Karpas-422 (cell line): ENCODE results near the gene DHRS4L2. TPM values are rescaled to one million over a fixed set of nuclear protein-coding genes. Genes with fewer than 3 reads are reported as not detected.
A peak's percentile ranks its signal among the peaks of the same experiment; 100 is the strongest.
"Not testable (repeated sequence)": the region's sequence is repeated elsewhere in the genome, so short reads cannot be mapped to it uniquely, and the experiment has no call there.

Experiments
- DNase-seq: peaks from one replicate; pipeline ENCODE4 v3.0.0-alpha.2; 2015
- H2AFZ ChIP-seq: fragments of 200-600 bp; sonication (generic); 2 replicates; pipeline ENCODE4 v1.6.1; 2014; ENCODE audit warnings: antibody characterized with exemption, low read length, mixed read lengths
- H3K27ac ChIP-seq: fragments of 200-600 bp; sonication (generic); 2 replicates; pipeline ENCODE4 v1.5.1; 2014; ENCODE audit warnings: mild to moderate bottlenecking, low read length, moderate library complexity
- H3K27me3 ChIP-seq: fragments of 200-600 bp; sonication (generic); 2 replicates; pipeline ENCODE4 v1.6.1; 2014; ENCODE audit warnings: low read length, mixed read lengths
- H3K36me3 ChIP-seq: fragments of 200-600 bp; sonication (generic); 2 replicates; pipeline ENCODE4 v1.6.1; 2014; ENCODE audit warnings: low read length, mixed read lengths; ENCODE audit not compliant: insufficient read depth
- H3K4me1 ChIP-seq: fragments of 200-600 bp; sonication (generic); 2 replicates; pipeline ENCODE4 v1.6.1; 2014; ENCODE audit warnings: mild to moderate bottlenecking, low read length, mixed read lengths
- H3K4me2 ChIP-seq: fragments of 200-600 bp; sonication (generic); 2 replicates; pipeline ENCODE4 v1.6.1; 2014; ENCODE audit warnings: low read length, low read depth, mild to moderate bottlenecking; ENCODE audit not compliant: poor library complexity, severe bottlenecking
- H3K4me3 ChIP-seq: fragments of 200-600 bp; sonication (generic); 2 replicates; pipeline ENCODE4 v1.5.1; 2014; ENCODE audit warnings: mild to moderate bottlenecking, antibody characterized with exemption, low read length, mixed read lengths
- H3K79me2 ChIP-seq: fragments of 200-600 bp; sonication (generic); 2 replicates; pipeline ENCODE4 v1.6.1; 2014; ENCODE audit warnings: mild to moderate bottlenecking, low read length, mixed read lengths
- H3K9ac ChIP-seq: fragments of 200-600 bp; sonication (generic); 2 replicates; pipeline ENCODE4 v1.6.0; 2014; ENCODE audit warnings: low read length
- H3K9me2 ChIP-seq: fragments of 200-600 bp; sonication (generic), shearing (Covaris generic); replicated peaks from 2 replicates; pipeline ENCODE4 v1.6.0; 2014; ENCODE audit warnings: mild to moderate bottlenecking, low read length, moderate library complexity; ENCODE audit not compliant: insufficient read depth
- H3K9me3 ChIP-seq: fragments of 300-700, 200-600 bp; sonication (generic); 2 replicates; pipeline ENCODE4 v1.6.1; 2014; ENCODE audit warnings: low read length, mixed read lengths
- H4K20me1 ChIP-seq: fragments of 200-600 bp; sonication (generic); 2 replicates; pipeline ENCODE4 v1.6.1; 2014; ENCODE audit warnings: mild to moderate bottlenecking, antibody characterized with exemption, low read length, low read depth; ENCODE audit not compliant: insufficient read depth
- total RNA-seq: library from RNA; depleted of rRNA; stranded (reverse); fragments of >200 nt; shearing (Covaris generic); gene quantifications from 2 replicates; pipeline ENCODE4 v1.2.3, GENCODE V29; 2014; ENCODE audit warnings: low replicate concordance

Gene DHRS4L2
- total RNA-seq, 1 experiment from 2014 or later: 66.1 TPM

- not testable (repeated sequence) for H3K27me3 ChIP-seq, H3K79me2 ChIP-seq, H4K20me1 ChIP-seq, H3K27ac ChIP-seq, H3K36me3 ChIP-seq, H3K9ac ChIP-seq, H3K4me3 ChIP-seq, H3K9me2 ChIP-seq, H3K4me2 ChIP-seq, H3K9me3 ChIP-seq, H2AFZ ChIP-seq
- DNase-seq: peak; percentile 38
- peaks cover 12% of the 10 kb centered on the region for H3K4me1 ChIP-seq
These were observed 12.3 kb downstream of the DHRS4L2 start for GRCh38 chr14:24001078-24001477.

GRCh38 chr14:24001679-24002078 is 12.9 kb downstream of the DHRS4L2 start:
- H2AFZ ChIP-seq, H3K9me2 ChIP-seq: not testable (repeated sequence)
- peak; percentile 47 for DNase-seq

GRCh38 chr14:24006471-24006816 is 17.7 kb downstream of the DHRS4L2 start:
- H2AFZ ChIP-seq, H4K20me1 ChIP-seq, H3K36me3 ChIP-seq, DNase-seq, H3K9me3 ChIP-seq, H3K27me3 ChIP-seq, H3K9me2 ChIP-seq: not testable (repeated sequence)
- H3K79me2 ChIP-seq: peaks cover 16% of the 10 kb centered on the region
- H3K9ac ChIP-seq: peak overlapping the region; percentile 91
- H3K27ac ChIP-seq: peak overlapping the region; percentile 73; the same call in 1 of the 2 replicates
- peak overlapping the region; percentile 83 for H3K4me3 ChIP-seq
- H3K4me1 ChIP-seq: peaks cover 39% of the 10 kb centered on the region
- peak overlapping the region; percentile 85 for H3K4me2 ChIP-seq

More at GRCh38 chr14:24001679-24002078, 12.9 kb downstream of the DHRS4L2 start:
- not testable (repeated sequence) for H3K79me2 ChIP-seq, H3K36me3 ChIP-seq, H3K9me3 ChIP-seq, H3K9ac ChIP-seq, H3K27ac ChIP-seq, H3K4me3 ChIP-seq, H4K20me1 ChIP-seq, H3K27me3 ChIP-seq, H3K4me2 ChIP-seq
- H3K4me1 ChIP-seq: peaks cover 15% of the 10 kb centered on the region

GRCh38 chr14:24006817-24007652 is 18.3 kb downstream of the DHRS4L2 start:
- not testable (repeated sequence) for H3K9me3 ChIP-seq, H4K20me1 ChIP-seq, H3K9me2 ChIP-seq, H3K27me3 ChIP-seq, H3K36me3 ChIP-seq
- Histone ChIP-seq H3K9ac (peak overlapping the region; percentile 91), H3K4me3 (peak overlapping the region; percentile 83), H3K4me1 (peaks cover 39% of the 10 kb centered on the region), H3K79me2 (peaks cover 16% of the 10 kb centered on the region), H3K27ac (peak overlapping the region; percentile 73), H3K4me2 (peak overlapping the region; percentile 85), H2AFZ (peak overlapping the region; percentile 87; the same call in 1 of the 2 replicates)
- peak; percentile 86 for DNase-seq

- Histone ChIP-seq H3K27ac (no peak overlapping the region), H3K9ac (peak overlapping the region; percentile 38; the same call in 1 of the 2 replicates), H3K4me2 (peak overlapping the region; percentile 55), H4K20me1 (no peaks in the 10 kb centered on the region), H3K27me3 (no peaks in the 10 kb centered on the region), H3K9me2 (no peaks in the 10 kb centered on the region), H3K9me3 (no peaks in the 10 kb centered on the region), H3K79me2 (peaks cover 28% of the 10 kb centered on the region), H3K4me1 (peaks cover 36% of the 10 kb centered on the region), H2AFZ (no peak overlapping the region), H3K36me3 (no peaks in the 10 kb centered on the region), H3K4me3 (0 out of 2 replicates have a peak overlapping the region, but pooled peaks have one; percentile 17)
- DNase-seq: no peak
These were observed 22.3 kb downstream of the DHRS4L2 start for GRCh38 chr14:24011051-24011450.

GRCh38 chr14:24012726-24013273 is 24.1 kb downstream of the DHRS4L2 start:
- DNase-seq, H3K27me3 ChIP-seq, H3K9me2 ChIP-seq, H3K27ac ChIP-seq, H4K20me1 ChIP-seq, H3K4me2 ChIP-seq, H3K9me3 ChIP-seq, H3K4me3 ChIP-seq, H2AFZ ChIP-seq, H3K9ac ChIP-seq, H3K36me3 ChIP-seq: not testable (repeated sequence)
- H3K4me1 ChIP-seq: peaks cover 28% of the 10 kb centered on the region
- peaks cover 28% of the 10 kb centered on the region for H3K79me2 ChIP-seq

- Histone ChIP-seq H3K9me2 (no peaks in the 10 kb centered on the region), H3K4me3 (no peak overlapping the region), H3K4me2 (no peak overlapping the region), H3K4me1 (peaks cover 20% of the 10 kb centered on the region), H3K27me3 (no peaks in the 10 kb centered on the region), H3K36me3 (no peaks in the 10 kb centered on the region), H2AFZ (no peak overlapping the region), H3K27ac (no peak overlapping the region), H3K79me2 (peaks cover 24% of the 10 kb centered on the region), H4K20me1 (no peaks in the 10 kb centered on the region), H3K9me3 (no peaks in the 10 kb centered on the region), H3K9ac (no peak overlapping the region)
- peak; percentile 94 for DNase-seq
These were observed 25.2 kb downstream of the DHRS4L2 start for GRCh38 chr14:24013654-24014514.

- not testable (repeated sequence) for H4K20me1 ChIP-seq, H3K9me2 ChIP-seq, H3K27ac ChIP-seq, H3K4me2 ChIP-seq, DNase-seq, H3K4me3 ChIP-seq, H3K36me3 ChIP-seq, H2AFZ ChIP-seq, H3K9ac ChIP-seq, H3K4me1 ChIP-seq, H3K27me3 ChIP-seq, H3K9me3 ChIP-seq
- H3K79me2 ChIP-seq: peaks cover 17% of the 10 kb centered on the region
These were observed 27.0 kb downstream of the DHRS4L2 start for GRCh38 chr14:24015745-24016144.
